ENCODE measurements around the gene CBX2. TPM values are rescaled to one million over a fixed set of nuclear protein-coding genes. Genes with fewer than 3 reads are reported as not detected.

CBX2 gene
- total RNA-seq, 1 donor from 2014 or later = 9.9 TPM

DNA sequence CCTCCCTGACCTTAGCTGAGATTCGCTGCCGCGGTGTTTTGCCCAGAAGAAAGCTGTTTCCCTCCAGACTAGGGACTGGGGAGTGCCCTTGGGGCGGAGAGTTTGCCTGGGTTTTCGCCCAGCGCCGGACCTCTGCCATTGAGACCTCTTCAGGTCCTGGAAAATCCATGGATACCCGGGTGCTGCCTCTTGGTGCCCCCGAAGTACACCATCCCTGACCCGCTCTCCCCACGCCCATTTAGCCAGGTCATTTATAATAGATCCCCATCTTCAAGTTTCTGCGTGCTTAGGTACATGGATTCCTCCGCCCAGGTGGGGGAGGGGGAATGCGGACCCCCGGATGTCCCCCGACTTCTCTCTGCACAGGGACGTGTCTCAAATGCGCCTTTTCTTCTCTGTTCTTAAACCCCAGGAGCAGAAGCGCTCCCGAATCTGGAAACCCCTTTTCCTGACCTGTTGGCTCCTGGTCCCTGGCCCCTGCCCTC is 34.0 kb downstream of the CBX2 start:
- H3K27ac Mint-ChIP-seq (ENCODE audit: unreplicated experiment) = peak overlapping the region; percentile 41
- H3K4me3 Mint-ChIP-seq (ENCODE audit: unreplicated experiment) = peak overlapping the region; percentile 56
- no peak for TF ChIP-seq CTCF (IDR thresholded peaks at IDR 0.05)
- H3K4me1 Mint-ChIP-seq (ENCODE audit: unreplicated experiment) = peaks cover 22% of the 10 kb centered on the region
- DNase-seq (ENCODE audit: extremely low spot score, unreplicated experiment) = no peak
- H3K9me3 Mint-ChIP-seq (ENCODE audit: unreplicated experiment) = no peaks in the 10 kb centered on the region
- H3K27me3 Mint-ChIP-seq (ENCODE audit: unreplicated experiment) = peaks cover 56% of the 10 kb centered on the region
- H3K36me3 Mint-ChIP-seq (ENCODE audit: unreplicated experiment) = no peaks in the 10 kb centered on the region

DNA sequence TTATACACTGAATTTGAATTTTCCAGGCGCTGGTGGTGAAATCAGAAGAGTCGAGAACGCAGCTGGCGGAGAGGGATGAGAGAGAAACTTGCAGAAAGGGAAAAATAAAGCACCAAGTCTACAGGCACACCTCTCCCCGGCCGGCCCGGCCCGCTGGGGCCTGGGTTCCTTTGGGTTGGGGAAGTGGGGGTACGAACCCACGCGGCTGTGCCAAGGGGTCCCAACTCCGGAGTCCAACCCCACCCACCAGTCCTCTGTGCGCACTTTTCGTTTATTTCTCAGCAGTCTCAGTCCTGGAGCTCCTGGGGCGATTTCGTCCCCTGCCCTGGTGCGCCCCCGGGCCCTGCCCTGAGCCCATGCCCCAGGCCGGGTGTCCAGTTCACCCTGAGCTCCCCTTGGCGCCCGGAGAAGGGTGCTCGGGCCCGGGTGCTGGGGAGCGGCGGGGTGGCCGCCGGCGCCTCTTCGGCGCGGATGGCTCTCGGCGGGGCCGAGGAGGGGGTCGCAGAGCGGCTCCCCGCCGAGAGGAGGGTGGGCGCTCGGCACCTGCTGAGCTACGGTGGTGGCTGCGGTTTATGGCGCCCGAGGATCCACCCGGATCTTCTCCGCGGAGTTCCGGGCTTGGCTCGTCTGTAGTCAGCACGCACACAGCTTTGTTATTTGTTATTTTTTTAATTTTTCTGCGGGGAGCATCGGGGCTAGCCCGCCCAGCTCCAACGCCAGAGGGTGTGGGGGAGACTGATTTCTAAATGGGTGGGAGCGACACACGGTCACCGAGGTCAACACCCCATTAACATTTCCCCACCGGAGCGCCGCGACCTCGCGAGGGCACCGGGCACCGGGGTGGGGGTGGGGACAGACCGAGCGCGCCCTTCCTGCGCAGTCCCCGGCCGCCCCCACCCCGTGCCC is 34.7 kb downstream of the CBX2 start:
- Mint-ChIP-seq H3K36me3 (ENCODE audit: unreplicated experiment) (no peaks in the 10 kb centered on the region), H3K27me3 (ENCODE audit: unreplicated experiment) (peaks cover 55% of the 10 kb centered on the region), H3K4me1 (ENCODE audit: unreplicated experiment) (peaks cover 22% of the 10 kb centered on the region), H3K4me3 (ENCODE audit: unreplicated experiment) (peak overlapping the region; percentile 70), H3K27ac (ENCODE audit: unreplicated experiment) (peak overlapping the region; percentile 41), H3K9me3 (ENCODE audit: unreplicated experiment) (no peaks in the 10 kb centered on the region)
- DNase-seq (ENCODE audit: extremely low spot score, unreplicated experiment) = no peak
- no peak for TF ChIP-seq CTCF (IDR thresholded peaks at IDR 0.05)

- Mint-ChIP-seq H3K36me3 (ENCODE audit: unreplicated experiment) (no peaks in the 10 kb centered on the region), H3K27ac (ENCODE audit: unreplicated experiment) (no peak overlapping the region), H3K27me3 (ENCODE audit: unreplicated experiment) (peaks cover 46% of the 10 kb centered on the region), H3K4me3 (ENCODE audit: unreplicated experiment) (peak overlapping the region; percentile 29), H3K9me3 (ENCODE audit: unreplicated experiment) (no peaks in the 10 kb centered on the region), H3K4me1 (ENCODE audit: unreplicated experiment) (peaks cover 22% of the 10 kb centered on the region)
- no peak for DNase-seq (ENCODE audit: extremely low spot score, unreplicated experiment)
- no peak for TF ChIP-seq CTCF (IDR thresholded peaks at IDR 0.05)
Measured at GRCh38 chr17:79813297-79814126, 35.6 kb downstream of the CBX2 start.

DNA sequence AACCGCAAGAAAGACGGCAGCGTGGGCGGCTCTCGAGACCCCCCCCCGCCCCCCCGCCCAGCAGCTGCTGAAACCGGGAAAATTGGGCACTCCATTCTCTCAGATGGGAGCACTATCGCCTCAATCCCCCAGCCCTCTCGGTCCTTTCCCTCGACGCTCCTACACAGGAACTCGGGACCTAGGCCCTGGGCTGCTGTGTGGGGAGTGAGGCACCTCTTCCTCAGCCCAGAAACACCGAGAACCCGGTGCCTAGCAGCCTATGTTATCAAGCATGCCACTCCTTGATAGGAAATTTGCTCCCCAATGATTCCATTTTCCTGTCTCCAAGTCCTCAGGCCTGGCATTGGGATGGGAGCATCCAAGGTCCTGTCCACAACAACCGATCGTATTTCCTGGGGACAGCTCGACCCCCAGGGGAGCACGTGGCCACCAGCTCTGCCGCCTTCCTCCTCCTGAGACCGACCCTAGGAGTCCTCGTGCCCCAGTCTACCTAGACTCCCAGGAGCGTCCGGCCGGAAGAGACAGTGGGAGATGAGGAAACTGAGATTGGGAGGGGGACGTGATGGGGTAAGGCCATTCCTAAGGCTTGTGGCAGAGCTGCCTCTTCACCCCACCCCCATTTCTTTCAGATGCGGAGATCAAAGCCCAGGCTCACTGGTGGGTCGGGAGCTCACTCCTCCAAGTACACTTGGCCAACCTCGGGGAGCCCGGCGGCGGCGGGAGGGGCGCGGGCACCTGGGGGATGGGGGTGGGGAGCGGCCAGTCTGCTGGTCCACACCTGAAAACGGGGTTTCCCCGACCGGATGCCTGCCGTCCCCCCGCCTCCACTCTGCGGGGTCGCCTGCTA is 36.4 kb downstream of the CBX2 start:
- no peaks in the 10 kb centered on the region for H3K36me3 Mint-ChIP-seq (ENCODE audit: unreplicated experiment)
- H3K27me3 Mint-ChIP-seq (ENCODE audit: unreplicated experiment) = peaks cover 40% of the 10 kb centered on the region
- no peak overlapping the region for H3K27ac Mint-ChIP-seq (ENCODE audit: unreplicated experiment)
- DNase-seq (ENCODE audit: extremely low spot score, unreplicated experiment) = no peak
- no peaks in the 10 kb centered on the region for H3K9me3 Mint-ChIP-seq (ENCODE audit: unreplicated experiment)
- peaks cover 21% of the 10 kb centered on the region for H3K4me1 Mint-ChIP-seq (ENCODE audit: unreplicated experiment)
- peak overlapping the region; percentile 55 for H3K4me3 Mint-ChIP-seq (ENCODE audit: unreplicated experiment)
- no peak for TF ChIP-seq CTCF (IDR thresholded peaks at IDR 0.05)
